HG03280 (cell line): ENCODE measurements around the gene DNAJB4.
"Not testable (repeated sequence)": the region's sequence is repeated elsewhere in the genome, so short reads cannot be mapped to it uniquely, and the experiment has no call there.

Source experiments
- ATAC-seq: cut with Tn5 transposase; IDR thresholded peaks from one replicate; pipeline ENCODE4 v1.9.1; 2021; ENCODE audit warnings: mild to moderate bottlenecking, moderate library complexity; ENCODE audit not compliant: unreplicated experiment

Gene DNAJB4

GRCh38 chr1:78061825-78062523 lies 57.2 kb downstream of the DNAJB4 start:
- no peak for ATAC-seq

DNA sequence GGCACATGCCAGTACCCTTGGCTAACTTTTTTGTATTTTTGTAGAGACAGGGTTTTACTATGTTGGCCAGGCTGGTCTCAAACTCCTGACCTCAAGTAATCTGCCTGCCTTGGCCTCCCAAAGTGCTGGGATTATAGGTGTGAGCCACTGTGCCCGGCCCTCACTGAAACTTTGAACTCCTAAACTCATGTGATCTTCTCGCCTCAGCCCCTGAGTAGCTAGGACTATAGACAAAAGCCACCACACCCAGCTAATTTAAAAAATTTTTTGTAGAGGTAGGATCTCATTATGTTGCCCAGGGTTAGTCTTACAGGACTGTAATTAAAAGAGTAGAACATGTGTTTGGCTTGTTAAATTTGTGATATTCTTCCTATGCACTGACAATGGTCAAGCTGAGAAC lies 60.1 kb downstream of the DNAJB4 start:
- ATAC-seq = not testable (repeated sequence)
